ENCODE results near the gene CASR. TPM values are rescaled to one million over a fixed set of nuclear protein-coding genes. Genes with fewer than 3 reads are reported as not detected.
A peak's percentile ranks its signal among the peaks of the same experiment; 100 is the strongest.

The CASR gene
- total RNA-seq, 1 donor from 2014 or later = 0.06 TPM

DNA sequence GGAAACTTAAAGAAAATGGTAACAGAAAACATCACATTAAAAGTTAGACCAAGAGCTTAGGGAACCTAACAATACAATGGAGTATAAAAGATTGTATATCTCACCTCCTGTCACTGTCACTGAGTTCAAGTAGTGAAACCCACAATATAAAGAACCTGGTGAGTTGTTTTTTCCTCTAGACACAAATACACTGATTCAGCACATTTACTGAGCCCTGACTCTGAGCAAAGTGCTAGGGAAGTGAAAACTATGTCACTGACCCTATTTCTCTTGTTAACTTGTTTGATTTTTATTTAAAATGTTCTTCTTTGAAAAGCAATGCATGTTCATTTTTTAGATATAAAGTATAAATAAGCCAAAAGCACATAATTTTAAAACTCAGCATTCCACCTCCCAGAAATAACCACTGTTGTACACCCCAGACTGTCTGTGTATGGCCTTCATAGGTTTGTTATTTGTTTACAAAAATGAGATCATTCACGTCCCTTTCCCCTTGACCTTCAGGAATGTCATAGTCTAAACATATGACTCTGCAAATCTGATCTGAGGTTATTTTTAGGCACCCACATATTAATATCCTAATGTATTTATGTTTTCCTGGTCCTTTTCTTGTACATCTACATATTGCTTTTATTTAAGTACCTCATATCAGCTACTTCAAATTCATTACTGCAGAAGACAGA lies 72.4 kb downstream of the CASR start:
- TF ChIP-seq, protein P1, sequence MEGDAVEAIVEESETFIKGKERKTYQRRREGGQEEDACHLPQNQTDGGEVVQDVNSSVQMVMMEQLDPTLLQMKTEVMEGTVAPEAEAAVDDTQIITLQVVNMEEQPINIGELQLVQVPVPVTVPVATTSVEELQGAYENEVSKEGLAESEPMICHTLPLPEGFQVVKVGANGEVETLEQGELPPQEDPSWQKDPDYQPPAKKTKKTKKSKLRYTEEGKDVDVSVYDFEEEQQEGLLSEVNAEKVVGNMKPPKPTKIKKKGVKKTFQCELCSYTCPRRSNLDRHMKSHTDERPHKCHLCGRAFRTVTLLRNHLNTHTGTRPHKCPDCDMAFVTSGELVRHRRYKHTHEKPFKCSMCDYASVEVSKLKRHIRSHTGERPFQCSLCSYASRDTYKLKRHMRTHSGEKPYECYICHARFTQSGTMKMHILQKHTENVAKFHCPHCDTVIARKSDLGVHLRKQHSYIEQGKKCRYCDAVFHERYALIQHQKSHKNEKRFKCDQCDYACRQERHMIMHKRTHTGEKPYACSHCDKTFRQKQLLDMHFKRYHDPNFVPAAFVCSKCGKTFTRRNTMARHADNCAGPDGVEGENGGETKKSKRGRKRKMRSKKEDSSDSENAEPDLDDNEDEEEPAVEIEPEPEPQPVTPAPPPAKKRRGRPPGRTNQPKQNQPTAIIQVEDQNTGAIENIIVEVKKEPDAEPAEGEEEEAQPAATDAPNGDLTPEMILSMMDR (conservative IDR thresholded peaks at IDR 0.05; ENCODE audit: low read depth, low read length) = no peak
- no peak for DNase-seq (ENCODE audit: low read depth)
- H3K4me3 ChIP-seq (ENCODE audit: low read depth, low read length) = no peak overlapping the region

DNA sequence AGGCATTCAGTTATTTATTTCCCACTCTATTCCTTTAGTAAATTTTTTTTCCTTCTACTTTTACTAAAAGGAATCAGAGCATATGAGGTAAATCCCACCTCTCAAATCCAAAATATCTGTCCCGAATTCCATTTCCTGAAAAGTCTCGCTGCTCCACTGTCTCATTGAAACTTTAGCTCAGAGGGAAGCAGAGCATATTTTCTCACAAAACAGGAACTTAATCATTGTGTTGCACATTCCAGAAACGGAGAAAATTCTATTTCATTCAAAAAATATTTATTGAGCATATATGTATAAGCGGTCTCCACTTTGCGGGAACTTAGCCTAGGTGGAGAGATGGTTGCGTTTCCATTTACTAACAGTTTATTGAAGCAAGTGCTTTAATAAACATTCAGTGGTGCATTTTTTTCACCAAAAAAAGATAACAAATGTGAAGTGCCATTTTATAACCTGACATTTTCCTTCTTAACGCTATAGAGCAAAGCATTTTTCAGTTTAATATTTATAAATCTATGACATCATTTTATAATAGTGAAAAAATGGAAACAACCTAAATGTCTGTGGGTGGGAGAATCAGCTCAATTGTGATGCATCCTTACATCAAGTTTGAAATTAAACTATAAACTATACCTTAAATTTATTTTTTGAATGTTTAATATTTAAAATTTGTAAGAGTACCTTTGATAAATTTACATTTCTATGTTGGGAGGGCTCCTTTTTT lies 74.3 kb downstream of the CASR start:
- H3K4me3 ChIP-seq (ENCODE audit: low read depth, low read length) = no peak overlapping the region
- DNase-seq (ENCODE audit: low read depth) = no peak
- TF ChIP-seq, protein P1 (conservative IDR thresholded peaks at IDR 0.05; ENCODE audit: low read depth, low read length) = no peak

DNA sequence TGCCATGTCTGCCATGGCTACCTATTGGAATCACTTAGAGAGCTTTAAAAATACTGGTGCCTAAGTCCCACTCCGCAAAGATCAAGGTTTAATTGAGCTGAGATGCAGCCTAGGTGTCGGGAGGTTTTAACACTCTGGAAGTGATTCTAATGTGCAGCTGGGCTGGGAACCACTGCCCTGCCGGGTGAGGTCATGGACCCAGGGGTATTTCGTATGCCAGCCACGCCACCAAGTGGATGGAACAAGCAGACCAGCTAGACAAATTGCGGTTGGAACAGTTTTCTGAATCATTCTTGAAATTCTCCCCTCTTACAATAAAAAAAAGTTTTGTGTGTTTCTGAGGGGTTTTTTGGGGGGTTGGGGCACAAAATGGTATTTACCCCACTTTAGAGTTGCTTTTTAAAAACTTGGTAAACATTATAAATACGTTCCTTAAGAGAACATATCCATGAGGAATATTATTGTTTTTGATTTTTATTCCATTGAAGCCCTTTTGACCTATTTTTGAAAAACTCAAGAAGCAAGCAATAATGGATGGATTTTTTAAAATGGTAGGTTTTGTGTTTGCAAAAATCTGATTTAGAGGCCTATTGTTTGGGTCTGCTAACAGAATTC lies 75.4 kb downstream of the CASR start:
- DNase-seq (ENCODE audit: low read depth) = no peak
- TF ChIP-seq, protein P1 (conservative IDR thresholded peaks at IDR 0.05; ENCODE audit: low read depth, low read length) = peak; percentile 93
- H3K4me3 ChIP-seq (ENCODE audit: low read depth, low read length) = no peak overlapping the region

DNA sequence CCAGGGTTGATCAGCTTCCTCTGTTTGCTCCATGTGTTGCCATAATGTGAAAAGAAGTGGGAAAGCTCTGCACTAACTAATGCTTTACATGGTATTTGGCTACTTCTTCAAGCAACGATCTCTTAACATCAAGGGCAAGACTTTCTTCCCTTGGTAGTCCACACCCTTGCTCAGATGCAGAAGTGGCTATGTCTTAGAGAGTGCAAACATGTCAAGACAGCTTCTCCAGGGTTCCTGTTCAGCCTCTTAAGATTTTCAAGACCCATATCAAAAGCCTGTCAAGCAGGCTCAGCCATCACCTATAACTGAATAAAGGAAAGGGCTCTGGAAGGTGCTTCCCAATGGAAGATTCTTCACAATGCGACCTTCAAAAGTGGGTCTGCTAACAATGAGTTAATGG lies 76.7 kb downstream of the CASR start:
- H3K4me3 ChIP-seq (ENCODE audit: low read depth, low read length) = no peak overlapping the region
- TF ChIP-seq, protein P1 (conservative IDR thresholded peaks at IDR 0.05; ENCODE audit: low read depth, low read length) = no peak
- no peak for DNase-seq (ENCODE audit: low read depth)

DNA sequence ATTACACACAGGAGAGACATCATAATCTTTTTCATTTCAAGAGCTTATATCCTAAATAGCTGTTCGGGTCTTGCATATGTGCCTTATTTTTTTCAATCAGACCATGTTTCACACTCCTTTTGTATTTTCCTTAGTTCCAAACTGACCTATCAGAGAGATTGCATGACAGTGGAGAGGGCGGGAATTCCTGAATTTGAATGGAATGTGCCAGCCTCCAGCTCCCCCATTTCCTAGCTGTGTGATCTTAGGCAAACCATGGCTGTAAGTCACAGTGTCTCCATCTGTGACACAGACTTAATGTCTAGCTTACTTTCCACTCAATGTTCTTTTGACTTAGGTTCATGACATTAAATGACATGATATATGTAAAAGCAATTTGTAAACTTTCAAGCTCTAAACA lies 79.6 kb downstream of the CASR start:
- no peak overlapping the region for H3K4me3 ChIP-seq (ENCODE audit: low read depth, low read length)
- TF ChIP-seq, protein P1 (conservative IDR thresholded peaks at IDR 0.05; ENCODE audit: low read depth, low read length) = no peak
- no peak for DNase-seq (ENCODE audit: low read depth)

DNA sequence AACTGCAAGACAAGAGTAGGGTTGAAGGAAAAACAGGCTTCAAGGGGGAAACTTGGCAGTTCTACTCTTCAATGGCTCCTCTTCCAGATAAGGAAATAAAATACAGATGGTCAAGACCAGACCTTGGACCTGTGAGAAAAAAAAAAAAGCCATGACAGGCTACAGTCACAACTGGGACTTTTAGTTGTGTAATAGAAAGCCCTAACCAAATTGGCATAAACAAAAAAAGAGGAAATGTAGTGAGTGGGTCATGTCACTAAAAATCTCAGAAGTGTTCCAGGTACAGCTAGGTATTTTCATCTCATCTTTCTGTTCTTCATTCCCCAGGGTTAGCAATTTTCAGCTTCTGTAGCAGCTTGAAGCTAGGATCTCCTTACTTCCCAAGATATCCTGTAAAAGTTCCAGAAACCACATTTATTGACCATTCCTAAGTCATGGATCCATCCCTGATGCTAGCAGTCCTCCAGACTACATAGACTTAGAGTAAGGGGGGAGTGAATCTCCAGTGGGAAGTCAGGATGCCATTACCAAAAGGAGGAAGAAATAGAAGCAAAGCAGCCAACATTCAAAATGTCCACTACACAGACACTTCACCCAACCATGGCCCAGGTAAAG lies 80.6 kb downstream of the CASR start:
- no peak for DNase-seq (ENCODE audit: low read depth)
- no peak overlapping the region for H3K4me3 ChIP-seq (ENCODE audit: low read depth, low read length)
- TF ChIP-seq, protein P1 (conservative IDR thresholded peaks at IDR 0.05; ENCODE audit: low read depth, low read length) = no peak
